ENCODE data around the gene PHF21A.
"Not testable (repeated sequence)": the region's sequence is repeated elsewhere in the genome, so short reads cannot be mapped to it uniquely, and the experiment has no call there.

PHF21A gene

DNA sequence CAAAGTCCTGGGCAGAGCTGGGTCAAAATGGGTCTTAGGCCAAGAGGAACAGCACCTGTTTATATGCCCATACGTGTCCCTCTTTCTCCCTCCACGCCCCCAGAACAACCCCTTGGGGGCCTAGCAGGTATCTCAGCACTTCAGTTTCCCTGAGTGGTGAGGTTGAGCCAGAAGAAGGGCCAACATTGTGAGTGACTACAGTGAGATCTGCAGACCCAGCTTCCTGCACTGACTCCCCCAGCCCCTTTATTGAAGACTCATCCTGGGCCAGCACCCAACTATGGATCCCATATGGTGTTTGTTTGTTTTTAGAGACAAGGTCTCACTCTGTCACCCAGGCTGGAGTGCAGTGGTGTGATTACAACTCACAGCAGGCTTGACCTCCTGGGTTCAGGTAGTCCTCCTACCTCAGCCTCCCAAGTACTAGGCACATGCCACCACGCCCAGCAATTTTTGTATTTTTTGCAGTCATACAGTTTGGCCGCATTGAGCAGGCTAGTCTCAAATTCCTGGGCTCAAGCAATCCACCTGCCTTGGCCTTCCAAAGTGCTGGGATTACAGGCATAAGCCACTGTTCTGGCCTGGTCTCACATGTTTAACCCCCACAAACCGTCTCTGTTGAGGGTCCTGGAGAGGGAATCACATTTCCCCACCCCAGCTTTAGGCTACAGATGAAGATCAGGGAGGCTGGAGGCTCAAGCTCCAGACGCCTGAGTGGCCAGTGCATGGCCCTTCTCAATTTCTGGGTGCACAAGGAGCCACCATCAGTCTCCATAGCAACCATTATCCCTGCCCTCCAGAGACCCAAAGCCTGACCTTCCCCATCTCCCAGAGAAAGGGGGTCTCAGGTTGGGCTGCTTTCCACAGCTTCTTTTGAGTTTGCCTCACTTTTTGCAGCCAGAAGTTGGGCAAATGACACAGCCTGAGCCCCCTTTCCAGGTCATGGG lies 200.4 kb downstream of the PHF21A start:
- no peak for DNase-seq (ENCODE audit: low read depth)

GRCh38 chr11:45919806-45920530 lies 201.3 kb downstream of the PHF21A start:
- no peak for DNase-seq (ENCODE audit: low read depth)

GRCh38 chr11:45918962-45919675 lies 202.1 kb downstream of the PHF21A start:
- no peak for DNase-seq (ENCODE audit: low read depth)

DNA sequence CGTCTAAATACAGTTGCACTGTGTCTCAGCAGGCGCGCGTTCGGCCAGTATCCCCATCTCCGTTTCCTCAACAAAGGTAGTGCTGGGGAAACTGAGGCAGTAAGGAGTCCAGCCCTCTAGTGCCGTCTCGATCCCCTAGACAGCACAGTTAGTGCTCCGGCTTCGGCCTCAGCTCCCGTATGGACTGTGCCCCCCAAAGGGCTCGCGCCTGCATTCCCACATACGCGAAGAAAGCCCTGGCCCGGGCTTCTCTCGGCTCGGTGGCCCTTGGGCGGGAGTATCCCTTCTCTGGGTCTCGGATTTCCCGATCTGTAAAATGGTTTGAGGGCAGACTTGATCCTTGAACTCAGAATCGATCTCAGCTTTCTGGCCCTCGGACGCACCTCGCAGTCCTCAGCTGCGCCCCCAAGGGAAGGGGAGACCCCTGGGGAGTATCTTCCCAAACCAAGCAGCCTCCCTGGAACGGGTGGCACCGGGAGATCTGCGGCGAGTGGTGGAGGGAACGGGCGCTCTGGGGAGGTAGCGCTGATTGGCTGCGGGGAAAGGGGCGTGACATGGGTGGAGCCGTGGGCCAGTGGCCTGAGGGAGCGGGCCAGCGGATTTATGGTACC lies 202.8 kb downstream of the PHF21A start:
- DNase-seq (ENCODE audit: low read depth), result peak; percentile 55

- DNase-seq (ENCODE audit: low read depth), result peak; percentile 94
Observed at GRCh38 chr11:45917623-45918330, 203.5 kb downstream of the PHF21A start, which contains the start of gene PEX16. Gene PEX16 (minus strand): TSS chr11:45917877. CDS start chr11:45917811, 66 bp downstream.

GRCh38 chr11:45917286-45917622 lies 204.0 kb downstream of the PHF21A start:
- no peak for DNase-seq (ENCODE audit: low read depth)

DNA sequence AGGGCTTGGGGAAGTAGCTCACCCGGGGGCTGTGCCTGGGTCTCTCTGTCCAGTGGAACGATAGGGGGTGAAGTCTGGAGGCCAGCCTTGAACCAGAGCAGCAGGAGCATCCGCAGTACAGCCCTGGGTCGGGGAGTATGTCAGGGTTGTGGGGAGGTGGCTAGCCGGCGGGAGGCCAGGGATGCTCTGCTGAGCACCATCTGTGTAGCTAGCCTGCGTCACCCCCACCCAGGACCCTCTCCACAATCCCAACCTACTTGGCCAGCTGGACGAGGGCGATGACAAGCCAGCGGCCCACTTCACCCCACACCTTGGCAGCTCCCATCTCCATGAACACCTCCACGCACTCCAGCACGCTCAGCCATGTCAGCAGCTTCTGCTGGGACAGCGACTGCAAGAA lies 205.8 kb downstream of the PHF21A start:
- DNase-seq (ENCODE audit: low read depth), result no peak

- no peak for DNase-seq (ENCODE audit: low read depth)
Observed at GRCh38 chr11:45913942-45914635, 207.2 kb downstream of the PHF21A start.

GRCh38 chr11:45913514-45913913 lies 207.7 kb downstream of the PHF21A start:
- DNase-seq (ENCODE audit: low read depth), result no peak

DNA sequence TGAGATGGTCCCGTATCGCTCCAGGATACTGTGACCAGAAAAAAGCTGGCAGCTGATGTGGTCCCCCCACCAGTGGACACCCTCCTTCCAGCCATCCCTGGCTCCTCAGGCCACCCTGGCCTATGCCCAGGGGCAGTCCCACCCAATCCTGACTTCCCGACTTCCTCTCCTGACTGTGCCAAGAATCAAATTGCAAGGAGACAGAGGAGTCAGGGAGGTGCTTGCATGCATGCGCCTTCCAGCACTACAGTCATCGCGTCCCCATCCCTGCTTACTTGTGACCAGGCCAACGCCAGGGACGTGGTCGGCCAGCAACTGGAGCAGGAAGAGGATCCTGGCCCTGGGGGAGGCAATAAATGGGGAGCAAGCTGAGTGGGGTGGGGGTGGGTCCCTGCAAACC lies 210.6 kb downstream of the PHF21A start:
- DNase-seq (ENCODE audit: low read depth), result no peak

DNA sequence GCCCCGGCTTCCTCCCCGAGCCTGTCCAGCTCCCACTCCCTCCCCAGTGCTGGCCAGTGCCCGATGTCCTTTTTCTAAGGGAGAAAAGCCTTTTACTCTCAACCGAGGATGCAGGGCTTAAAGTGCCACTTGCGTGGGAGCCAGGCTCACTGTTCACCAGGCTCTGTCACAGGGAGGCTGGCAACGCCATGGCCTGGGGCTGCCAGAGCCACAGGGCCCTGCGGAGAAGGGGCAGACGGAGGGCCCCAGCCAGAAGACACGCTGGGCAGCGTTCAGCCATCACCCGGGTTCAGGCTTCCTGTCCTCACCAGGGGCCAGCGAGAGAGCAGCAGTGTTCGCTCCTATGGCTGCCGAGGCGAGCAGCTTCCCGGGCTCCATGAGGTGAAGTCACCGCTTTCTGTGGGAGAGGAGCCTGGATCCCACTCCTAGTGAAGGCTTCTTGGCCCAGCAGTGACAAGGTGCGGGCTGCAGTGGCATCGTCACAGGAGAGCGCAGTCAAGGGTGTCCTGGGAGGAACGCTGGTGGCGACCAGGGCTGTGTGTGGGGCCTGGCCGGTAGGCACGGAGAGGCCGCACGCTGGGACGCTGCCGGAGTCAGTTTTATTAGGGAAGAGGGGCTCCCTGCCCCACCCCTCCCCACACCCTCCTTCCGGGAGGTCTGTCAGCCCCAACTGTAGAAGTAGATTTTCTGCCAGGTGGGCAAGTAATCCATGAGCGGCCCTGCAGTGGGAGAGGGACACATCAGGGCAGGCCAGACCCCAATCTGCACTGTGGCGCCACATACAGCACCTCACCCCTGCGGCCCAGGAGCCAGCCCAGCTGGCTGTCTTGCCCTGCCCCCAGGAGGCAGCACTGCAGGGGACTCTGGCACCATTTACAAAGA lies 211.4 kb downstream of the PHF21A start:
- no peak for DNase-seq (ENCODE audit: low read depth)

- no peak for DNase-seq (ENCODE audit: low read depth)
Observed at GRCh38 chr11:45907911-45908370, 213.3 kb downstream of the PHF21A start.

DNA sequence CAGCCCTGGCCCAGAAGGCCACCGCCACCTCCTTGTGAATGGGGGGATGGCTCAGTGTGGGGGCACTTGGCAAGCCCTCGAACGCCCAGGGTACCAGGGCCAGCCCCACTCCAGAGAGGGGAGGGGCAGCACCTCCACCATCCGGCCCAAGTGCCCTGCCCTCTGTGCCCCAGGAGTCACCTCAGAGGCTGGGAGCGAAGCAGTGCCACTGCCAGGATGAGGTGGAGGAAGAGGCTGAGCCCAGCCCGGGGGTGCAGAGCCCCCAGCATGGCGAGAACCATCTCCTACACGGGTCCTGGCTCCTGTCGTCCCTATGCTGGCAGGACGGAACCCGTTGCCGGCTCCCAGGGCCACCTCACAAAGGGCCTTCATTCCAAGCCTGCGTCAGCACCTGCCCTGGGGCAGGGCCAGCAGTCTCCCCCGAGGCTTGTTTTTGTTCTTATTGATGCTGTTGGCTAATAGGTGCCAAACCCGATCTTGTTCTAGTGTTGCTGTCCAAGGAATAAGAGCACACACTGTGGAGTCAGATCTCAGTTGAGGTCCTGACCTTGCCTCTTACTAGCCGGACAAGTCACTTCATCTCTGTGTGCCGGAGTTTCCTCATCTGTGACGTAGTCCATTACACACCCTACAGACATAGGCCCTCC lies 214.2 kb downstream of the PHF21A start, which contains the start of gene FREY1:
FREY1 (minus strand) TSS at position 307 of the 647 bp plus-strand sequence; CDS start at position 281, 26 bp downstream.
- no peak for DNase-seq (ENCODE audit: low read depth)

GRCh38 chr11:45906096-45906682 lies 215.1 kb downstream of the PHF21A start:
- DNase-seq (ENCODE audit: low read depth), result no peak

GRCh38 chr11:45905576-45905975 lies 215.7 kb downstream of the PHF21A start:
- not testable (repeated sequence) for DNase-seq (ENCODE audit: low read depth)

- no peak for DNase-seq (ENCODE audit: low read depth)
Observed at GRCh38 chr11:45905095-45905494, 216.2 kb downstream of the PHF21A start.

DNA sequence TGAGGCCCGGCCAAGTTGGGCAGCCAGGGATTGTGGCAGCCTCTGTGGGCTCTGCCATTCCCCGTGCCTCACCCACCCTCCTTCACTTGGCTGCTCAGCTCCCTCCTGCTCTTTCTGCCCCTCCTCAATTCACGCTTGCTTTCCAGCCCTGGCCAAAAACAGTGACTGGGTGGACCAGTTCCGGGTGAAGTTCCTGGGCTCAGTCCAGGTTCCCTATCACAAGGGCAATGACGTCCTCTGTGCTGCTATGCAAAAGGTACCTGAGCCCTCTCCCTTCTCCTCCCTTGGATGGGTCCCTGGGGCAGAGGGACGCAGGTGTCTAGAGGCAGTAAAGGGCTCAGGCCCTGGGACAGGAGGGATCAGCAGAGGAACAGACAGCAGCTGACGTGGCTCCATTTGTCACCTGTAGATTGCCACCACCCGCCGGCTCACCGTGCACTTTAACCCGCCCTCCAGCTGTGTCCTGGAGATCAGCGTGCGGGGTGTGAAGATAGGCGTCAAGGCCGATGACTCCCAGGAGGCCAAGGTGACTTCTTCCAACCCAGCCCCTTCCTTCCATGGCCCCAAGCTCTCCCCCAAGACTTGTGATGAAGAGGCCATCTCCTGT lies 216.8 kb downstream of the PHF21A start:
- DNase-seq (ENCODE audit: low read depth), result no peak
